ENCODE results near the gene RNF20. TPM values are rescaled to one million over a fixed set of nuclear protein-coding genes. Genes with fewer than 3 reads are reported as not detected.

Gene RNF20
- total RNA-seq (2022; extraction: Qiagen RNA extraction; ENCODE audit: low read depth) = 20.4 to 24.3 TPM (median 22.8 TPM) in 5 replicates

GRCh38 chr9:101533334-101534204 is at the start of gene RNF20:
Gene RNF20, plus strand, starts transcription at chr9:101533853. Its CDS starts 1,571 bp downstream, at chr9:101535424.

GRCh38 chr9:101594796-101595195 is 61.1 kb downstream of the RNF20 start, which contains the start of gene PPP3R2:
Gene PPP3R2, minus strand, starts transcription at chr9:101594969. Its CDS starts 48 bp downstream, at chr9:101594921.

Other genes with a start within 250 kb of the RNF20 start
- 0.31 to 0.72 TPM (median 0.47 TPM) in 5 replicates for gene BAAT, start 148.8 kb upstream of the RNF20 start, total RNA-seq (2022; extraction: Qiagen RNA extraction; ENCODE audit: low read depth)
- 11.7 to 22.0 TPM (median 15.1 TPM) in 5 replicates for gene MRPL50, start 135.2 kb upstream of the RNF20 start, total RNA-seq (2022; extraction: Qiagen RNA extraction; ENCODE audit: low read depth)
- gene ZNF189, start 135.0 kb upstream of the RNF20 start, total RNA-seq (2022; extraction: Qiagen RNA extraction; ENCODE audit: low read depth) = 4.7 to 8.4 TPM (median 6.6 TPM) in 5 replicates
- gene ALDOB, start 98.1 kb upstream of the RNF20 start, total RNA-seq (2022; extraction: Qiagen RNA extraction; ENCODE audit: low read depth) = not detected in 5 replicates
- gene PPP3R2, start 61.1 kb downstream of the RNF20 start, total RNA-seq (2022; extraction: Qiagen RNA extraction; ENCODE audit: low read depth) = not detected in 5 replicates
- gene GRIN3A, start 204.8 kb downstream of the RNF20 start, total RNA-seq (2022; extraction: Qiagen RNA extraction; ENCODE audit: low read depth) = not detected in 5 replicates

Data from A549 treated with RU486 at 1 μM for 4 hours (cell line).